ENCODE data around the gene TMC6.
"Not testable (repeated sequence)": the region's sequence is repeated elsewhere in the genome, so short reads cannot be mapped to it uniquely, and the experiment has no call there.

TMC6 gene

DNA sequence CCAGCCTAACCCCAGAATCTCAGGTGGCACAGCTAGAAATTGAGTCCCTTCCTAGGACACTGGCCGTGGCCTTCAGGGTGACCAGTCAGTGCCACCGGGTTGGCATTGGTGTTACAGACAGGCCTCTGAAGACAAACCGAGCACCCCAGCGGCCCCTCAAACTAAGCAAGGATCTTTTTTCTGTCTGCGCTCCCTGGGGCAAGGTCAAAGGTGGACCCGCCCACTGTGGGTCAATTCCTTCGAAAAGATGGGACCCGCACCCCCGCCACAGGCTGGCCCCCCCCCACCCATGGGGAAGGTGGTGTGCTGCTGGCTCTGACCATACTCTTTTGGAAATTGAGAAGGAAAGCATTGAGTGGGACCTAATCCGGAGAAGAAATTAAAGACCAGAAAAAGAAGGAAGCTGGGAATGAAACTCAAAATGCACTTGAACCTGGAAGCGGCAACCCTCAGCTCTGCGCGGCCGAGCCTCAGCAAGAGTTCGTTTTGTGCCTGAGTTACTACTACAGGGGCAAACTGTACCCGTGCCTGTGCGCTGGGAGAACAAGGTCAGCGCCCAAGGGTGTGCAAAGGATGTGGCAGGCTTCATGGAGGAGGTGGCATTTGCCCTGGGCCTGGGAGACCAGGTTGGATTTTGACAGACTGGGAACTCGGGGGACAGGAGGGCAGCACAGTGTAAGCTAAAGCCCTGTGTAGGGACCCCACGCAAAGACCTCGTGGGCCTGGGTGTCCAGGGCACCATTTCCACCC, 20.4 kb downstream of the TMC6 start:
- no peak for DNase-seq

DNA sequence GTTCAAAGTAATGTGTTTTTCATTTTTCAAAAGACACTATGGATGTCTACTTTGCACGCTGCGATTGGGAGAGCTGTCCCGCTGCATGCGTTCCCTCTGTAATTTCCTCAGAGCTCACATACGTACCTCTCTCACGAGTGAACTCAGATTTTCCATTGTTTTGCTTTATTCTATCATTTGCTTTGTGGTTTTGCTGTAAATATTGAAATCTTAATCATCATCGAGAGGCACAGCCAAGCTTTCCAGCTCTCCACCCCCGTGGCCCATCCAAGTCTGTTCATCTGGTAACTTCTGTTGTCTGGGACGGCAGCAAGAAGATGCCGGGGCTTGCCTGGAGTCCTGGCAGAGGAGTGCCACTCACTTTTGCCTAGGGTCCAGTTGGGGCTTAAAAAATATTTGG, 21.1 kb downstream of the TMC6 start:
- DNase-seq: no peak

DNA sequence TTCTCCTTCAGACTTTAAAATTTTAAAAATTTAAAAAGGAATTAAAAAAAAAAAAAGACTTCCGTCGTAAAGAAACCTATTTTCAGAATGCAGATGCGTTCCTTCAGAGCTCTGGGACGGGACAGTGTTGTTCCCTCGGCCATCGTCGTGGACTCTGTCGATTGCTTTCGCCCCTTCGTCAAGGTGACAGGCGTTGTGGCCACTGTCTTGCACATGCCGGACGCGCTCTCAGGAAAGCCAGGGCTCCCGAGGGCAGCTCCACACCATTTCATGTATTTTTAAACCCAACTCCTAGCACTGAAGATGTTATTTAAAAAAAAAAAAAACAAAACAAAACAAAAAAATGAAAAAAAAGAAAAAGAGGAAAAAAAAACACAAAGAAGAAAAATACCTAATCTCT, 22.3 kb downstream of the TMC6 start:
- DNase-seq: no peak

DNA sequence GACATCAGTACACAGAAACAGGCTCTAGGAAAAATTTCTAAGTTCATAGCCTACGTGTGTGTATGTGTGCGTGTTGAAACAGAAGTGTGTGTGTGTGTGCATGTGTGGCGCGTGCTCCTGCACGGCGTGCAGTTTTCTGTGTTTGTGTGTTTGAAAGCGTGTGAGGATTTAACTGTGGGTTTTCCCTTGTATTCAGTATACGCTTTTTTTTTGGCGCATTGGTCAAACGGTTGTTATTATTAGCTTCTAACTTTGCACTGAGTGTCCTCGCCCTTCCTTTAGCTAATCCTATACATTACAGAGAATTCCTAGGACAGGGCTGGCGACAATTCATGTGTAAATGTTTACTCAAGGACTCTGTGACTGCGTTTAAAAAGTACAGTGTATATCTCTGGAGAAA, 23.0 kb downstream of the TMC6 start:
- DNase-seq: no peak

DNA sequence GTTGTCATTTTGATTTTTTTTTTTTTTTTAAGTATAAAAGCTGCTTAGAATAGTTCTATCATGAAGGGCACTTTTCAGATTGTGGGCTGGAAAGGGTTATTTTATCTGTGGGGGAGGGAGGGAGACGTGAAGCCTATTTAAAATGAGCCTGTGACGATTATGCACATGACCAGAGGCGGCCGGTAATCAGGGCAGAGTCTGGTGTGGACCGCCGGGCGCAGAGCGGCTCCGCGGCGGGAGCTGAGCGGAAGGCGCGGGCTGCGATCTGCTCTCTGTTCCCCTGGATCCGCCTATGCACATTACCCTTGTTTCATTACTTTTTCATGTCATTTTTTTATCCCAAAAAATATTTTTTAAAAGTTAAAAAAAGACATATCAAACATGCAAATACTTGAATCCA, 23.5 kb downstream of the TMC6 start:
- no peak for DNase-seq

DNA sequence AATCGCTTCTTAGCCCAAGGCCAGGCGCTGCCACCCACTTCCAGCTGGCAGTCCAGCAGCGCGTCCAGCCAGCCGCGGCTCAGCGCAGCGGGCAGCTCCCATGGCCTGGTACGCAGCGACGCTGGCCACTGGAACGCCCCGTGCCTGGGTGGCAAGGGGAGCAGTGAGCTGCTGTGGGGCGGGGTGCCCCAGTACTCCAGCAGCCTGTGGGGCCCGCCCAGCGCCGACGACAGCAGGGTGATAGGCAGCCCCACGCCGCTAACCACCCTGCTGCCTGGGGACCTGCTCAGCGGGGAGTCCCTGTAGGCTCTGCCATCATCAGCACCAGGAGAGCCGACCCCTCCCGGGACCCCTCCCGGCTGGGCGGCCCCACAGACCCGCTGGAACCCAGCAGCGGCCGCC, 24.0 kb downstream of the TMC6 start:
- no peak for DNase-seq

DNA sequence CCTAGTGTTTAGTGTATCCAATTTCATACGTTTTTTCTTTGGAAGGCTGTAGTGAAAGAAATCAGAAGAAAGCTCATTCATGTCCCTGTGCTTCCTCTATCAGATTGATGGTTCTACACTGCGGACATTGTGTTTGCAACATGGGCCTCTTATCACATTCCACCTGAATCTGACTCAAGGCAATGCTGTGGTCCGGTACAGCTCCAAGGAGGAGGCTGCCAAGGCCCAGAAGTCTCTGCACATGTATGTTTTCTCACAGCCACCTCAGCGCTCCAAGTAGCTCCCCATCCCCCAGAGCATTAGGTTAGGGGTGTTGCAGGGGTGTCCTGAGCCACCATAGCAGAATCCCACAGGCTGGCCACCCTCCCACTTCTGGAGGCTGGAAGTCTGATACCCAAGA, 25.2 kb downstream of the TMC6 start:
- no peak for DNase-seq

DNA sequence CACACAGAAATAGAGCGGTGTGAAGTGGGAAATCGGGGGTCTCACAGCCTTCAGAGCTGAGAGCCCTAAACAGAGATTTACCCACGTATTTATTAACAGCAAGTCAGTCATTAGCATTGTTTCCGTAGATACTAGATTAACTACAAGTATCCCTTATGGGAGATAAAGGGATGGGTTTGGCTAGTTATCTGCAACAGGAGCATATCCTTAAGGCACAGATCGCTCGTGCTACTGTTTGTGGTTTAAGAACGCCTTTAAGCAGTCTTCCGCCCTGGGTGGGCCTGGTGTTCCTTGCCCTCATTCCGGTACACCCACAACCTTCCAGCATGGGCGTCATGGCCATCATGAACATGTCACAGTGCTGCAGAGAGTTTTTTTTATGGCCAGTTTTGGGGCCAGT, 27.0 kb downstream of the TMC6 start:
- no peak for DNase-seq

DNA sequence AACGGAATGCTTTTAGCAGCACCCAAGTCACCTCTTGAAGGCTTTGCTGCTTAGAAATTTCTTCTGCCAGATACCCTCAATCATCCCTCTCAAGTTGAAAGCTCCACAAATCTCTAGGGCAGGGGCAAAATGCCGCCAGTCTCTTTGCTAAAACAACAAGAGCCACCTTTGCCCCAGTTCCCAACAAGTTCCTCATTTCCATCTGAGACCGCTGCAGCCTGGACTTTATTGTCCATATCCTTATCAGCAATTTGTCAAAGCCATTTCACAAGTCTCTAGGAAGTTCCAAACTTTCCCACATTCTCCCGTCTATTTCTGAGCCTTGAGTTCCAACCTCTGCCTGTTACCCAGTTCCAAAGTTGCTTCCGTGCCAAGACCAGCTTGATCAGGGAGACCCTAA, 27.4 kb downstream of the TMC6 start:
- DNase-seq: no peak

DNA sequence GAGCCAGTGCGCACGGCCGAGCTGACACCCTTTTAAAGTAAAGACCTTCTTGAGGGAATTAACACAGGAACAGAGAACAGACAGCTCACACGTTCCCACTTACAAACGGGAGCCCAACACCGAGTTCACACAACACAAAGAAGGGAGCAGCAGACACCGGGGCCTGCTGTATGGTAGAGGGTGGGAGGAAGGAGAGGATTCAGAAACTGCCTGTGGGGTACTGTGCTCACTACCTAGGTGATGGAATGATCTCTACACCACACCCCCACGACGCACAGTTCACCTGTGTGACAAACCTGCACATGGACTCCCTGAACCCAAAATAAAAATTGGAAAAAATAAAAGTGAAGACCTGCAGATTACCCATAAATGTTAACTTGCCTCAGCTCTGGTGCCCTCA, 32.5 kb downstream of the TMC6 start:
- DNase-seq: no peak

DNA sequence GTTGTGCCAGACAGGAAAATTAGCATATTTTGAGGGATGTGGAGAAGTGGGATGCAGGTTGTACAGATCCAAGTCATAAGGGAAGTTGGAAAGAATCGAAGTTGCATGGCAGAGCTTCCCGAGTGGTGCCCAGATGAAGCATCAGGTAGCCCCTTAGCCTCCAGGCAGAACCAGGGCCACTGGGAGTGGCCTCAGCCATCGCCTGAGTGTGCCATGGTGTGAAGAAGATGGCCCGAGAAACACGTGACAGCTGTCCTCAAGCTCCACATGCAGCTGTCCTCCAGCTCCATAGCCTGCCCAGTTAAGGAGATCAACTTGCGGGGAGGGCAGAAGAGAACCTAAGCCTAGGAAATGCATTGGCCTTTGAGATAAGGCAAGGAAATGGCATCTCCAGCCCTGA, 33.5 kb downstream of the TMC6 start:
- no peak for DNase-seq

DNA sequence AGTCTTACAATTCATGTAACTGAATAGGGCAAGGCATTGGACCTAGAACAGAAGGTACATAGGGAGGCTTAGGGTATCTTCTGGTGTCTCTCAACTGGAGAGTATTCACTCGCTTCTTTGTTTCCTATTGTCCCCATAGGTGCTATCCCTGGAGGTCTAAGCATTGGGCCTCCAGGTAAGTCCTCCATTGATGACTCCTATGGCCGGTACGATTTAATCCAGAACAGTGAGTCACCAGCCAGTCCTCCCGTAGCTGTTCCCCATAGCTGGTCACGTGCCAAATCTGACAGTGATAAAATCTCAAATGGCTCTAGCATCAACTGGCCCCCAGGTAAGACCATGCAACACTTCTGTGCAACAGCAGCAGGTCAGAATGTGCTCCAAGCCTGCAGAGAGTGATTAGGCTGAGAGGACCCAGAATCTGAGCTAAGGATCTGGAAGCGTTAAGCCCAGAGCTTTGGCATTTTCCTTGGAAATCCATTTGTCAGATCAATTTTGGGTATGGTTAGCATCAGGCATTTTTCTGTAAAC, 35.7 kb downstream of the TMC6 start:
- no peak for DNase-seq

DNA sequence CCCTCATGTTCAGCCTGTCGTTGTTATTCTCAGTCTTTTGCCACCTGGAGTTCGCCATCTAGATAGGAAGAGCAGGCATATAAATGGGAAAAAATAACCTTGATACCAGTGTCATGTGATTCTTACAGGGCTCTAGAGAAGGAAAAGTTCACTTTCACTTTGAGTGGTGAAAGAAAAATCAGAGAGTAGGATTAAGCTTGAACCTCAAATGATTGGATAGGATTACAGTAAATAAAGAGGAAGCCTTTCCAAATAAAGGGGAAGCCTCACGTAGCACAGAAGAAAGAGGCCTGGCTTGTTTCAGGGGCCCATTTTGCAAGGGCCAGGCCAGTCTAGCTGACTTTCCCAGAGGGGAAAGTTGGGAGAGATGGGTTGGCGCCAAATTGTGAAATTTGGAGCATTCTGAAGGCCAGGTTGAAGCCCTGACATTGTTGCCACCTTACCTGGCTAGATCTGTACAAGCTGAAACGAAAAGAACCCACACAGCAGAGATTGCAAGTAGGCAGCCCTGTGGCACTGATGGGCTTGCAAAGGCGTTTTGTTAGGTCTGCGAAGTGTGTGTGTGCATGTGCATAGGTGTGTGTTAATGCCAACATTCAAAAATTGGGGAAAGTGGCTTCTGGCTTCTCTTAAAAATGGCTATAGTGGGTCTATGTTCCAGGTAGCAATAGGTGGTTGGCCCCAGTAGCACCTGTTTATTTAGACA, 38.8 kb downstream of the TMC6 start:
- DNase-seq: no peak

DNA sequence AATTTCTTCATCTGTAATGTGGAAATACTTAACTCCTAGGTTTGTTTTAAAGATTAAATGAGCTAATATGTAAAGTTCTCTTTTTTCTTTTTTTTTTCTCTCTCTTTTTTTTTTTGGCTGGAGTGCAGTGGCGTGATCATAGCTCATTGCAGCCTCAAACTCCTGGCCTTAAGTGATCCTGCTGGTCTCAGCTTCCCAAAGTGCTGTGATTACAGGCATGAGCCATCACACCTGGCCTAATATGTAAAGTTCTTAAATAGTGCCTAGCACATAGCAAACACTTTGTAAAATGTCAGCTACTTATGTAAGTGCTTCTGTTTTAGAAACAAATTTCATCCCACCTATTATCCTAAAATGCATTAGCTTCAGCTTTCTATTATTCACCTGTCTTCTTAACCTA, 40.0 kb downstream of the TMC6 start:
- no peak for DNase-seq

DNA sequence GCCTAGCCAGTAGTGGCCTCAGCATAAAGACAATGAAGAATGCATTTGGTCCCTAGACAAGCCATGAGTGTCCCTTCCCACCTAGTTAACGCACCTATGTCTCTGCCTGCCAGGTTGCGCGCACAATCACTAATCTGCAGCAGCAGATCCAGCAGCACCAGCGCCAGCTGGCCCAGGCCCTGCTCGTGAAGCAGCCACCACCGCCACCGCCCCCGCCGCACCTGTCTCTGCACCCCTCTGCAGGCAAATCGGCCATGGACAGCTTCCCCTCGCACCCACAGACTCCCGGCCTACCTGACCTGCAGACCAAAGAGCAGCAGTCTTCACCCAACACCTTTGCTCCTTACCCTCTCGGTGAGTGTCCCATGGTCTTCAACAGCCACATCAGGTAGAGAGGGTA, 41.8 kb downstream of the TMC6 start:
- no peak for DNase-seq

DNA sequence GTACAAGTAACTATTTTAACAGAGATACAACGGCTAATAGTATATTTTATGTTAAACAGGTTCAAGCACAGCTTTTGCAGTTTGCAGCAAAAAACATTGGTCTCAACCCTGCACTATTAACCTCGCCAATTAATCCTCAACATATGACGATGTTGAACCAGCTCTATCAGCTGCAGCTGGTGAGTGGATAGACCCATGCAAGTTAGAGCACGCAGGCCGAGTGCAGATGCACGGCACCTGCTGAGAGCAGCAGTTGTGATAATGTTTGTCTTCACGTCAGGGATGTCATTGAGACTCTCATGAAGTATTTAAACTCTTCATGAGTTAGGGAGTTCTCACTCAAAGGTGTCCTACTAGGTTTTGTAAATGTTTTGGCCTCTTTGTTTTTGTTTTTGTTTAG, 45.6 kb downstream of the TMC6 start:
- DNase-seq: no peak

DNA sequence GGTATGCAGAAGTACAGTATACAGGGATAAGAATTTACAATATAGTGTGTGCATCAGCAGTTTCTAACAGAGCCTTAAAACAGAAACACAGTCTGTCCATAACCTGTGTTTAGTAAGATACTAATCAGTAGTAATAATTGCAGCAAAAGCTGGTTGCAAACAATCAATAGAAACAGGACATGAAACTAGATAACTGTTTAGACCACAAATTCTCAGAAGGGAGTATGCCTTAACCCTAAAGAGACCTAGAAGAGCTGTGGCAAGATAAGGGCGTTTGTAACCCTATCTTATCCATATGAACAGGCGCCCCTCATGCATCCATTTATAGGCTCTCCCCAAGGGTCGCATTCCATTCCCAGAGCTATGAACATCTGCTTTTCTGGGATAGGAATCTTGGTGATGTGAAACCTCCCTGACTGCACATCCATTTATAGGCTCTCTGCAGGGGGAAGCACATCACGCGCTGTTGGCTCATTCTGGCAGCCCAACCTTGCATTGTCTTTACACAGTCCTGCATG, 46.1 kb downstream of the TMC6 start:
- DNase-seq: not testable (repeated sequence)

DNA sequence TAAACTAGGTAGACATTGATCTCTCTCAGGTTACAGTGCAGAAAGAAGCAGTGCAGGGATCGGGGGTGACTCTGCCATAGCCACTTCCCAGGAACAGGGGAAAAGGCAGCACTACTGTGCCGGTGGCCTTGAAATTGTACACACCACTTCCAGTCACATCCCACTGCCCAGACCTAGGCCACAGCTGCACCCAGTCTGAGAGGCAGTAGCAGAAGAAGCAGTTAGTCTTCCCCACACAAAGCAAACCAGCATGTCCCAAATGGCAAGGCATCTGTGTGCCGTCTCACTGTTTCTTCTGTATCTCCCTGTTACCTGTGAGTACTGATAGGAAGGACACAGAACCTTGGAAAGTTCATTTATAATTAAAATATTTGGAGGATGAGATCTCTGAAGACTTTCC, 47.0 kb downstream of the TMC6 start:
- DNase-seq: no peak

DNA sequence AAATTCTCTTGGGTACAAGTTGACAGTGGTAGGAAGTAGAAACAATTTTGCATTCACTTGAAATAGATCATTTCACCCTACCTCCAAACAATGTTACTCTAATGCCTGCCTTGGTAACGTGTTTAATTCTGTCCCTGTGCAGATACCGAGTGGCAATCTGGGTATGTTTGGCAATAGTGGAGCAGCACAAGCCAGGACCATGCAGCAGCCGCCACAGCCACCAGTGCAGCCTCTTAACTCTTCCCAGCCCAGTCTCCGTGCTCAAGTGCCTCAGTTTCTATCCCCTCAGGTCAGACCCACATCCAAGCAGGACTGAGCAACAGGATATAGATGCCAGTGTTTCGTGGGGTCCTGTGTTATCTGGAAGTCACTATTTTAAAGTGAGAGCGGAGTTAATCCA, 49.3 kb downstream of the TMC6 start:
- no peak for DNase-seq

DNA sequence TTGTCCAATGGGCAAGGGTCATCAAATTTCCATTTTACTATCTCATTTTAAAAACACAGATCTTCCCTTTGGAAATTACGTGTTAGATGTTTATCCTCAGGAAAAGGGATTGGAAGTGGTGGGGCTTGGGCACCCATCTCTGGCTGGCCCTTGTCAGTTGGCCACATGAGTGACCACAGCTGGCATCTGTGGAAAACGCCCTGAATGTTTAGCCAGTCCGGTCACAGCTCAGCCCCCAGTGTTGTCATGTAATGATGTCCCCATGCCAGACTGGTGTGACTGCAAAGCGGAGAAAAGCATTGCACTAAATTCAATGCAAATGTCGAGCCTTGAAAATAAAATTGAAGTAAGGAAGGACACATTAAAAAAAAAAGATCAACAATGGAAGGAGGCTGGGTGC, 53.0 kb downstream of the TMC6 start:
- no peak for DNase-seq

DNA sequence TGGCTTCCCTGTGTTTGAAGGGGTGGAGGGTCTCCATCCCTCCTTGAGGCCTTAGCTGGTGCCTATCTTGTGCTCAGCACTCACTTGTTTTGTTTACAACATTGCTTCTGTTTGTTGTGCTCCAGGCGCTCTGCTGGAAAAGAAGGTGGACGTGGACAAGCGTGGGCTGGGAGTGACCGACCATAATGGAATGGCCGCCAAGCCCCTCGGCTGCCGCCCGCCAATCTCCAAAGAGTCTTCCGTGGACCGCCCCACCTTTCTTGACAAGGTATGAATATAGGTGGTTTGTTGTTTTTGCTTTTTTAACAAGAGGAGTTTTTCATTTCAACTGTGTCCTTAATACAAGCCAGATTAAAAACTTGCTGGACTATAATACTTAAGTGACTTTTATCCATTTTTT, 53.5 kb downstream of the TMC6 start:
- no peak for DNase-seq

DNA sequence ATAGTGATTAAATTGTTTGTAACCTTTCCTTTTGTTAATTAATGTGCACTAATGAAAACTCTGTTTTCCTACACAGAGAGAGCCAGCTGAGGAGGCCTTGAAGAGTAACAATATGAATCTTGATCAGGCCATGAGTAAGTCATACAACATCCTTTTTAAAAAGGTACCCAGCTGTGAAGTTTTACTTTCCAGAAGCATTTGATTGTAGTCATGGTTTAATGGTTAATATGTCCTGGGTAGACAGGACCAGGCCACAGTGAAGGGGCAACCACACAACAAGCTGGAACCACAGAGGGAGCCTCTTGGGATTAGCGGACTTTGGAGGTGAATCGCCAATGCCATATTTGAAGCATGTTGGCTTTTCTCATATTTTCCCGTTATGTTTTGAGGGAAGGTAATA, 55.6 kb downstream of the TMC6 start:
- no peak for DNase-seq

DNA sequence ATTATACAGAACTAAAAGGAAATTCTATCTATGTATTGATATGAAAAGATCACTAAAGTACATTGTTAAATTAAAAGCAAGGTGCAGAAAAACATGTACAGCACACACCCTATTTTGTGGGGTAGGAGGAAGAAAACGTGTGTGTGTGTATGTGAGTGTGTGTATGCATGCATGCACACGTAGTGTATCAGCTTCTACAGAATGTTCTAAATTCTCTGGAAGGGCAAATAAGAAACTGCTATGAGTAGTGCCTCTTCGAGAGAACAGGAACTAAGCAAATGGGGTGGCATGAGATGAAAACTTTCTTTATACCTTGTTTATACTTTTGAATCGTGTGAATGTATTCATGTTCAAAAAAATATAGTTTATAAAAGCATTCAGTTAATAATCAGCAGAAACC, 58.9 kb downstream of the TMC6 start:
- DNase-seq: no peak

DNA sequence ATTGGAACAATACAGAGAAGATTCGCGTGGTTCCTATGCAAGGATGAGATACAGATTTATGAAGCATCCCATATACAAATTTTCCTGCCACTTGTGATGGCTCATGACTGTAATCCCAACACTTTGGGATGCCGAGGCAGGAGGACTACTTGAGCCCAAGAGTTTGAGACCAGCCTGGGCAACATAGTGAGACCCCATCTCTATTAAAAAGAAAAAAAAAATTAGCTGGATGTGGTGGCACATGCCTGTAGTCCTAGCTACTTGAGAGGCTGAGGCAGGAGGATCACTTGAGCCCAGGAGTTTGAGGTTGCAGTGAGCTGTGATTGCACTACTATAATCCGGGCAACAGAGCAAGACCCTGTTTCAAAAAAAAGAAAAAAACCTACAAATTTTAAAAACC, 61.6 kb downstream of the TMC6 start:
- not testable (repeated sequence) for DNase-seq

DNA sequence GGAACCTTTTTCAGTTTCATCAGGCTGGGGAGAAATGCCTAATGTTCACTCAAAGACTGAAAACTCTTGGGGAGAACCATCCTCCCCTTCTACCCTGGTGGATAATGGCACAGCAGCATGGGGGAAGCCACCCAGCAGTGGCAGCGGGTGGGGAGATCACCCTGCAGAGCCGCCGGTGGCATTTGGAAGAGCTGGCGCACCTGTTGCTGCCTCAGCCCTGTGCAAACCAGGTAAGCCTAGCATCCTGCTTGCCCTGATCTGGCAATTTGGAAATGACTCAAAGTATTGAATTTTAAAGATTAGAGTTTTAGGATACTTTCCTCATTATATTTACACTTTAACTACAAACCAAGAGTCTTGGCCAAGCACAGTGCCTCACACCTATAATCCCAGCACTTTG, 63.8 kb downstream of the TMC6 start:
- DNase-seq: no peak
